Measurements from ENCODE around the gene SOCS3. TPM values are rescaled to one million over a fixed set of nuclear protein-coding genes. Genes with fewer than 3 reads are reported as not detected.
"Not testable (repeated sequence)": the region's sequence is repeated elsewhere in the genome, so short reads cannot be mapped to it uniquely, and the experiment has no call there.

SOCS3 gene
- total RNA-seq, 1 experiment from 2014 or later: 21.7 TPM

DNA sequence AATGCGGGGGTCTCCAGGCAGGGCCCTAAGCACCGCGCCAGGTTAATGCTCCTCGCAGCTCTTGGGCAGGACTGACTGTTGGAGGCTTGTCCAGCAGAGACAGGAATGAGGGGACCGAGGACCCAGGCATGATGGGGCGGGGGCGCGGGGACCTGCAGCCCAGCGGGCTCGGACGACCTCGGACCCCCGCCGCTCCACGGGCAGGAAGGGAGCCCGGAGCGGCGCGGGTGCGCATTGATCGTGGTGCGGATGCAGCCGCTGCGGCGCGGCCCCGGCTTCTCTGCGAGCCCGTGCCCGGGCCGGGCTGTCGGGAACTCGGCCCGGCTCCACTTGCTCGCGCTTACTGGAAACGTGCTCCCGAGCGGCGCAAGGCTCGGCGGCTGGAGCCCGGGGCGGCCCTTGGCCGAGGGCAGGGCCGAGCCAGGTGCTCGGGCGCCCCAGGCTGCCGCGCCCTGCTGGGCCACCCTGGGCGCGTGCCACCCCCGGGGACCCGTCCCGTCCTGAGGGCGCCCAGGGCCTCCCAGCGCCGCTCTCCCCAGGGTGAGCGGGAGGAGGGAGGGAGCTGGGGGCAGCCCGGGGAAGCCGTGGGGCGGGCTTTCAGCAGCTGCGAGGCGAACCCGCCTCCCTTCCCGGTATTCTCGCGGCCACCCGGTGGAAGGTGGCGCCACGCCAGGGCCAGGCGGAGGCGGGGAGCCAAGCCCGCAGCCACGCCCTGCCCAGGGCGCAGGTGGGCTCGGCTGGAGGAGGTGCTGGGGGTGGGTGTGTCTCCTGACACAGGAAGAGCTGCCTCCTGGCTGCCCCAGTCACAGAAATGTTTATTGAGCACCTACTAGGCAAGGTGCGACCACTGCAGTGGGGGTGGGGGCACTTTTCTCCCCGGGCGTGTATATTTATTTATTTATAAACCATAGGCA, 45.9 kb downstream of the SOCS3 start:
- H3K9me2 ChIP-seq (ENCODE audit: insufficient read depth): no peaks in the 10 kb centered on the region
- peak overlapping the region; percentile 95 for H3K27ac ChIP-seq
- TF ChIP-seq EZH2 (IDR thresholded peaks at IDR 0.05; ENCODE audit: low read depth): no peak
- TF ChIP-seq, protein P1, sequence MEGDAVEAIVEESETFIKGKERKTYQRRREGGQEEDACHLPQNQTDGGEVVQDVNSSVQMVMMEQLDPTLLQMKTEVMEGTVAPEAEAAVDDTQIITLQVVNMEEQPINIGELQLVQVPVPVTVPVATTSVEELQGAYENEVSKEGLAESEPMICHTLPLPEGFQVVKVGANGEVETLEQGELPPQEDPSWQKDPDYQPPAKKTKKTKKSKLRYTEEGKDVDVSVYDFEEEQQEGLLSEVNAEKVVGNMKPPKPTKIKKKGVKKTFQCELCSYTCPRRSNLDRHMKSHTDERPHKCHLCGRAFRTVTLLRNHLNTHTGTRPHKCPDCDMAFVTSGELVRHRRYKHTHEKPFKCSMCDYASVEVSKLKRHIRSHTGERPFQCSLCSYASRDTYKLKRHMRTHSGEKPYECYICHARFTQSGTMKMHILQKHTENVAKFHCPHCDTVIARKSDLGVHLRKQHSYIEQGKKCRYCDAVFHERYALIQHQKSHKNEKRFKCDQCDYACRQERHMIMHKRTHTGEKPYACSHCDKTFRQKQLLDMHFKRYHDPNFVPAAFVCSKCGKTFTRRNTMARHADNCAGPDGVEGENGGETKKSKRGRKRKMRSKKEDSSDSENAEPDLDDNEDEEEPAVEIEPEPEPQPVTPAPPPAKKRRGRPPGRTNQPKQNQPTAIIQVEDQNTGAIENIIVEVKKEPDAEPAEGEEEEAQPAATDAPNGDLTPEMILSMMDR (conservative IDR thresholded peaks at IDR 0.05): no peak
- H2AFZ ChIP-seq: peak overlapping the region; percentile 66; the same call in 1 of the 2 replicates
- H3K4me3 ChIP-seq: peak overlapping the region; percentile 51; the same call in 1 of the 2 replicates
- H3F3A ChIP-seq (ENCODE audit: insufficient read depth, low read depth): peaks cover 26% of the 10 kb centered on the region; the same call in 1 of the 2 replicates
- peaks cover 41% of the 10 kb centered on the region for H3K4me1 ChIP-seq (replicated peaks; ENCODE audit: insufficient read depth)
- no peaks in the 10 kb centered on the region for H3K27me3 ChIP-seq (ENCODE audit: insufficient read depth, low read depth)
- DNase-seq: peak; percentile 75 to 98
- no peaks in the 10 kb centered on the region for H3K9me3 ChIP-seq (ENCODE audit: insufficient read depth, low read depth)
- H3K79me2 ChIP-seq (ENCODE audit: low read depth): 0 out of 2 replicates have a peak, but pooled peaks cover 3% of the 10 kb centered on the region
- POLR2A ChIA-PET (ENCODE audit: unreplicated experiment): interaction anchor here (0.5 to 1.1 kb wide), 4 partner anchors 21 to 560 kb away, joined by 5 to 7 read pairs (median 5); no protein-coding TSS in a partner anchor
- H3K4me2 ChIP-seq: peak overlapping the region; percentile 88
- no peaks in the 10 kb centered on the region for H4K20me1 ChIP-seq (ENCODE audit: insufficient read depth)
- CTCF ChIA-PET: interaction anchor here (0.6 to 1.1 kb wide), 3 partner anchors 22 to 42 kb away, joined by 3 to 11 read pairs (median 3); no protein-coding TSS in a partner anchor
- intact Hi-C loops (cut with micrococcal nuclease; ENCODE audit: unreplicated experiment): loop anchor here (2.0 to 10.0 kb wide), 2 partner anchors 63 to 1579 kb away; partner anchors contain the start of genes MFSD11 and SRSF2
- BruUV-seq (replicated peaks): no TSS peak
- no peaks in the 10 kb centered on the region for H3K36me3 ChIP-seq (ENCODE audit: low read depth)

DNA sequence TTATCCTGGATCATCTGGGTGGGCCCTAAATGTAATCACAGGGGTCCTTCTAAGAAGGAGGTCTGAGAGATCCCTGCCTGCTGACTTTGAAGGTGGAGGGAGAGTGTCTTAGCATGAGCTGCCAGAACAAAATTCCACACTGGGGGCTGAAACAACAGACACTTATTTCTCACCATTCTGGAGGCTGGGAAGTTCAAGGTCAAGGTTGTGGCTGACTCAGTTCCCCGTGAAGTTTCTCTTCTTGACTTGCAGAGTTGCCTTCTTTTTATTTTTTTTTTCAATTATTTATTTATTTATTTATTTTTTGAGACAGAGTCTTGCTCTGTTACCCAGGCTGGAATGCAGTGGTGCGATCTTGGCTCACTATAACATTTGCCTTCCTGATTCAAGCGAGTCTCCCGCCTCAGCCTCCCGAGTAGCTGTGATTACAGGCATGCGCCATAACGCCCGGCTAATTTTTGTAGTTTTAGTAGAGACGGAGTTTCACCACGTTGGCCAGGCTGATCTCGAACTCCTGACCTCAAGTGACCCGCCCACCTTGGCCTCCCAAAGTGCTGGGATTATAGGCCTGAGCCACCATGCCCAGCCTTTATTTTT, 50.1 kb downstream of the SOCS3 start:
- H3K9me3 ChIP-seq (ENCODE audit: insufficient read depth, low read depth); H3K36me3 ChIP-seq (ENCODE audit: low read depth); BruUV-seq (replicated peaks); H3K27ac ChIP-seq; H3K79me2 ChIP-seq (ENCODE audit: low read depth); H4K20me1 ChIP-seq (ENCODE audit: insufficient read depth); DNase-seq; H3K4me3 ChIP-seq; H3K4me2 ChIP-seq; H2AFZ ChIP-seq; H3K9me2 ChIP-seq (ENCODE audit: insufficient read depth); POLR2A ChIA-PET (ENCODE audit: unreplicated experiment); H3K27me3 ChIP-seq (ENCODE audit: insufficient read depth, low read depth): not testable (repeated sequence)
- CTCF ChIA-PET: interaction anchor here (0.6 to 0.7 kb wide), 2 partner anchors 175 to 1678 kb away, joined by 3 to 17 read pairs; no protein-coding TSS in a partner anchor
- intact Hi-C loops (cut with micrococcal nuclease; ENCODE audit: unreplicated experiment): loop anchor here (10.0 kb wide), 1 partner anchor 1575 kb away; the partner anchor contains the start of genes MFSD11 and SRSF2
- Histone ChIP-seq H3K4me1 (replicated peaks; ENCODE audit: insufficient read depth) (peaks cover 24% of the 10 kb centered on the region), H3F3A (ENCODE audit: insufficient read depth, low read depth) (peaks cover 25% of the 10 kb centered on the region; the same call in 1 of the 2 replicates)

DNA sequence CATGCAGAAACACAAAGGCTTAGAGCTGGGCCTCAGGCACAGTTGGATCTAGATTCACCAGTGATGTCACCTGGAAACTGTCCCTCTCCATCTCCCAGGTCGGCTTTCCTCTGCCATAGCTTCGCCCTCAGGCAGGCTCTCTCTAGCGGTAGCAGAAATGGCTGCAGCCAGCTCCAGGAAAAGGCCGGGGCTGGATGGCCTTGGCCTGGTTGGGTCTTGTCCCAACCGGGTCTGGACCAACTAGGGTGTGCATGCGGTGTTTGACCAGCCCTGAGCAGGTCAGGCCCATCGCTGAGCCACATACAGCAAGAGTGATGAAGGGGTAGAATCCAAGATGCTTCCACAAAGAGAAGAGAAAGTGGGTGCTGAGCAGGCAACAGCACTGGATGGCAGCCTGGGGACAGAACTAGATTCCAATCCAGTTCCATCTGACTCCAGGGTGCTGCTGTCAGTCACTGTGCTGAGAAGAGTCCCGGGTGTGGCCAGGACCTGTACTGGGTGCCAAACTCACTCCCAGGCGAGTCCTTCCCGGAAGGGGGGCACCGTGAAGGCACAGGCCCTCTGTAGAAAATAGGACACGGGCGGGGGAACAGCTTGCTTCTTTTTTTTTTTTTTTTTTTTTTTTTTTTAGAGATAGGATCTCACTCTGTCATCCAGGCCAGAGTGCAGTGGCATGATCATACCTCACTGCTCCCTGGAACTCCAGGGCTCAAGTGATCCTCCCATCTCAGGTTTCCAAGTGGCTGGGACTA, 51.8 kb downstream of the SOCS3 start:
- no peak overlapping the region for H2AFZ ChIP-seq
- H3K4me3 ChIP-seq: no peak overlapping the region
- ChIA-PET POLR2A (ENCODE audit: unreplicated experiment) (interaction anchor here (0.5 to 0.7 kb wide), 5 partner anchors 34 to 511 kb away, joined by 3 to 21 read pairs (median 5); no protein-coding TSS in a partner anchor), CTCF (interaction anchor here (0.6 to 1.3 kb wide), 5 partner anchors 16 to 57 kb away, joined by 3 to 13 read pairs (median 6); partner anchors contain the start of gene SOCS3)
- peaks cover 21% of the 10 kb centered on the region; the same call in 1 of the 2 replicates for H3F3A ChIP-seq (ENCODE audit: insufficient read depth, low read depth)
- no TSS peak for BruUV-seq (replicated peaks)
- peaks cover 19% of the 10 kb centered on the region for H3K4me1 ChIP-seq (replicated peaks; ENCODE audit: insufficient read depth)
- peak overlapping the region; percentile 50 for H3K4me2 ChIP-seq
- no peaks in the 10 kb centered on the region for H3K9me2 ChIP-seq (ENCODE audit: insufficient read depth)
- TF ChIP-seq, protein P1 (conservative IDR thresholded peaks at IDR 0.05): no peak
- no peak for TF ChIP-seq EZH2 (IDR thresholded peaks at IDR 0.05; ENCODE audit: low read depth)
- H4K20me1 ChIP-seq (ENCODE audit: insufficient read depth): no peaks in the 10 kb centered on the region
- no peaks in the 10 kb centered on the region for H3K9me3 ChIP-seq (ENCODE audit: insufficient read depth, low read depth)
- peak overlapping the region; percentile 72 for H3K27ac ChIP-seq
- no peaks in the 10 kb centered on the region for H3K79me2 ChIP-seq (ENCODE audit: low read depth)
- H3K36me3 ChIP-seq (ENCODE audit: low read depth): no peaks in the 10 kb centered on the region
- DNase-seq: peak; percentile 56 to 70
- H3K27me3 ChIP-seq (ENCODE audit: insufficient read depth, low read depth): no peaks in the 10 kb centered on the region
- intact Hi-C loops (cut with micrococcal nuclease; ENCODE audit: unreplicated experiment): no loop called here
